ENCODE measurements around the gene PPP2R5A.

PPP2R5A gene

DNA sequence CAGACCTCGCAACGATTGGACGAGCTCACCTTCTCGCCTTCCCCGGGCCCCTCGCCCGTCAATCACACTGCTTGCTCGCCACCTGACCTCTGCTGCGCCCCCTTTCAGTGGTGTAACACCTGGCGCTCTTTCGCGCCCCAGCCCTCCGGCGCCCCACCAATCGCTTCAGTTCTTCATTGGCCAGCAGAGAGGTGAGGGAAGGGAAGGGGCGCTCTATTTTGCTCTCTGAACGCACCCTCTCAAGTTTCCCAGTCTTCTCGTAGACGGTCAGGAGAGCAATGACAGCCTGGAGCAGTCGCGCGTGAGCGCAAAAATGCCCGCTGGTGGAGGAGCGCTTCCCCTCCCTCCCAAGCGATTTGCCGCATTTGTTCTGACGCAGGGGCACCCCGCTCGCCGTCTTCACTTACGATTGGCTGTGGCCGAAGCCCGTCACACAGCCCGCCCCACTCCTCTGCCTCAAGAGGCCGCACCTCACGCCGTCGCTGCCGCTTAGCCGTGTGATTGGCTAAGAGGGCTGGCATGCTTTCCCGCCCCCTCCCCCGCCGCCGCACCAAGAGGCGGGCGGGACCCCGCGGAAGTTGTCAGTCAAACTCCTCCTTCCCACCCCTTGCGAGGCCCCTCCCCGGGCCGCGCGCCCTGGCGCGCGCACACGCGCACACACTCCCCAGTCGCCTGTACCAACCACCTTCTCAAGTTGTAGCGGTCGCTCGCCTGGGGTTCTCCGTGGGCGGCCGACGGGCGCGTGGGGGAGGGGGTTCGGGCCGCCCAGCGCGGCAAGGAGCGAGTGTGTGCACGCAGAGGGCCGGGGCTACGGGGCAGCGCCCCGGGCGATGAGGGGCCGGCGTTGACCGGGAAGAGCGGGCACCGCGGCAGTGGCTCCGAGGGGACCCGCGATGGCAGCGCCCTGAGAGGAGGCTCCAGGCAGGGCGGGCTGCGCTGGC is at the start of gene PPP2R5A:
Gene PPP2R5A (plus strand): TSS at position 667 of the 941 bp plus-strand sequence. CDS start 701 bp downstream, outside the sequence.
- DNase-seq: peak; percentile 96

DNA sequence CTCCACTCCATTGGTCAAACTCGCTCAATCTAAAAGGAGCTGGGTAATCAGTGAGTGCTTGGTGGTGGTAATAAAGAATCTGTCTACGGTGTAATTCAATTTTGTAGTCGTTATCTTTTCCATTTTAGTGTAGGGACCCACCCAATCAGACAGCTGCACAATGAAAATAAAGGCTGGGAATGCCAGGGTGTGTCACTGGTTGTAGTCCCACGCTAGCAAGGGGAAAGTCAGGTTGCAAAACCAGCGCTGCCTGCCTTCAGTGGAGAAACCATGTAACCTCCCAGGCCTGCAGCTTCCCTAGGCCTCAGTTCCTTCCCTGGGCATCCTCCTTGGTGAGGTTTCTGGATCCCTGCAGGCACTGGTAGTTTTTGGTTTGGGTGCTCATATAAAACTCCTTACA is 49.4 kb upstream of the PPP2R5A start:
- no peak for DNase-seq

DNA sequence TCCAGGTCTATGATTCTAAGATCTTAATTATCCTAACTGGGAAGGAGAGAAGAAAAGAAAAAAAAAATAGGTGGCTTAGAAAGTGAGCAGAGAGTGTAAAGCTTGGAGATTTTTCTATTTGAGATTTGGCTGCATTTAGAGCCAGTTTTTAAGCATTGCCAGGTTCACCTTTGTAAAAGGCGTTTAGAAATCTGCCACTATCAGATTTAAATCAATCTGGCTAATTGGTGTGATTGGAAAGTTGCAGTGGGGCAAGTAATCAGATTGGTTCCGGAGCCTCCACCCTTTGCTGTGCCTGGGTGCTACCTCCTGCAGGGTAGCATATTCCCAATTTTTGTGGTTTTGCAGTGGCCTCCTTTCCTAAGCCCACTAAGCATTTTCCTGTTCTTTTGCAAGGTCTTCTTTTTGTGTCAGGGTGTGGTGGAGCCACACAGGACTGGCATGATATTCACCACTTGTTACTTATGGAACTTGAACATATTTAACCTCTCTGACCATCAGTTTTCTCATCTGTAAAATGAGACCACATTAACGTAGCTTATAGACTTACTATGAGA is 48.5 kb upstream of the PPP2R5A start:
- DNase-seq: no peak

DNA sequence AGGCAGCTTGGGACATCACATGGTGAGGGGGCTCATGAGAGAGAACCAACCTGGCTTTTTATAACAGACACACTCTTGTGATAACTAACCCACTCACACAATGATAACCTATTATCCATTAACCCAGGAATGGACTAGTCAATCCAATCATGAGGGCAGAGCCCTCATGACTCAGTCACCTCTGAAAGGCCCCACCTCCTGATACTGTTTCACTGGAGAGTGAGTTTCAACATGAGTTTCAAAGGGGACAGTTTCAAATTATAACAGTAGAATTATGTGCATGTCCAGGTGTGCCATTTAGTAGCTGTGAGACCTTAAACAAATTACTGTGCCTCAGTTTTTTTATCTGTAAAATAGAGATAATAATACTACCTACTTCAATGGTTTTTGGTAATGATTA is 47.6 kb upstream of the PPP2R5A start:
- DNase-seq: no peak

DNA sequence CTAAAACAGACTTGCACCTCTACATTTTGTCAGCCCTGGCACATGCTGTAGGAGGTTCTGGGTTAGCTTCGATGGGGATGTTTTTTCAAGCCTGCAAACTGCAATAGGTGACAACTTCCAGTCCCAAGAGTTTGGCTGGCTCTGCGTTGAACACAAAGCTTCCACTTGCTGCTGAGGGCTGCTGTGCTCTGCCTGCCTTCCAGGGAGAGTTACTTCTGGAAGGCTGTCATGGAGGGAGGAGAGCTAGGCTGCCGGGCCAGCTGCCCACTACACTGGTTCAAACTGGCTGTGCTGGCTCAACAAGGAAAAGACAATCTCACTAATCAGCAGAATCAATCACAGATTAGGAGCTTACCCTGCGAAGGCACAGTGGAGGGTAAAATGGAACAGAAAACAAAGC is 46.7 kb upstream of the PPP2R5A start:
- DNase-seq: no peak

DNA sequence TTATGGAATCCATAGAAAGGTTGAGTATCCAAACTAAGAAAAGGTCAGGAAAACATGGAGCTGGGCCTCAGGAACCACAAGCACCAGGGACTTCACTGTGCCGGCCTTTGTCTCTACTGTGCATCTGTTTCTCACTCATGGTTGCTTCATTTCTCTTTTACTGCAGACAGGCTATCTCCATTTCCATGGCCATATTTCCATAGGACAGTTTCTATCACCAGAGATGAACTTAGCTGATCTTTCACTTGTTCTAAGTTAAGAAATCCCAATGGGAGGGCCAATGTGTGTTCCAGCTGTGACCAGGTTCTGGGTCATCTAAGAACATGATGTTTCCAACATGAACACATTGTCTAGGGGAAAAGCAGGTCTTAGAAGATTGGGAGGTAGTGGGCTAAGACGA is 43.7 kb upstream of the PPP2R5A start:
- no peak for DNase-seq

DNA sequence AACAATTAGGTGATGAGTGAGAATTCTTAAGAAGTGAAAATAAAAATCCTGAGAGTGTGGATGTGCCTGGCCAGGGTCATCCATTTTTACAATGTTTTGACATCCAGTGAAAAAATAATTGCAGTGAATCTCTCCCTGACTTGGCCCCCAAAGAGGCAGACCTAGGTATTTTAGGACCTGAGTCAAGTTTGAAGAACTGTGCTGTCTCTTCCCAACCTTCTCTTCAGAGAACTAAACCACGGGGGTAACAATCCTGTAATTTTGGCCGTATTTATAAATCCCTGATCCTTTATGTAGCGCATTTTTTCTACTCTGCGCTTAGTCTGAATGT is 43.3 kb upstream of the PPP2R5A start:
- DNase-seq: no peak

DNA sequence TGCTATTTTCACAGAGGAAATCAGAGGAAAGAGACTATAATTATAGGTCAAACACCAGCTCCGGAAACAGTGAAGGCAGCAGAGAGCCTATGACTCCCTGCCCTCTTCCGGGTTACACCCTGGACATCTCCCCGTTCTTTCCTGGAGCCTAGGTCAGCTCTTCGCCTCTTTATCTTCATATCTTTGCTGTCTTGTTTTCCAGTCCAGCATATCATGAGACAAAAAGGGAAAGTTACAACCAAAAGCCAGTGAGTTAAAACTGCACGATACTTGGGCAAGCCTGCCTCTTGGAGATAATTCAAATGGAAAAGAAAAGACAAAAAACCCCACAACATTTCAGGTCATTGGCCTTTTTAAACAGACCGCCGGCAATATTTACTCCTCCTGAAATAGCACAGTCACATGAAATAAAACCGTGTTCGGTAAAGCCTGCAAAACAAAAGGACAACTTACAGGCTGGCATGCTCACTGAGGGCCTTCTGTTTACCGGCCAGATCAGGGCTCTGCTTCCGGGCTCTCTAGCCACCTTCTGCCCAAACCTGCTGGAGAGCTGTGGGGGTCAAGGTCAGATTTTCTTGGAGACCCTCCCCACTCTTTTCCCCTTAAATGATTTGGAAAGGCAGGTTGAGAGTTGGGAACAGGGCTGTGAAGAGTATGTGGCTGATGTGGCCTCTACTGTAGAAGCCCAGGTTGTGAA is 42.8 kb upstream of the PPP2R5A start:
- DNase-seq: no peak

DNA sequence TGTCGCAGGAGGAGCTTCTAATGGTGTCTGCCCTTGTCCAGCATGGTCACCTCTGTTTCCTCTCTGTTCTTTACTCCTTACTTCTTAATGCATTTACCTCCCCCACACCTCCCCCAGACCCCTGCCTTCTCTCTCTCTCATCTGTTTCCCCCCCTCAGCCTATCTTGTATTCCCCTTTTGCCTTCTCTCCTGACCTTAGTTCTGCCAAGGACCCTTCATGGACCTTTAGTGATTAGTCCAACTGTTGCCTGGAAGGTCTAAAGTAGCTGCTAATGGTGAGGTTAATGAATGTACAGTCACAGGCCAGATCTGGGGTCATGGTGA is 42.3 kb upstream of the PPP2R5A start:
- DNase-seq: no peak

DNA sequence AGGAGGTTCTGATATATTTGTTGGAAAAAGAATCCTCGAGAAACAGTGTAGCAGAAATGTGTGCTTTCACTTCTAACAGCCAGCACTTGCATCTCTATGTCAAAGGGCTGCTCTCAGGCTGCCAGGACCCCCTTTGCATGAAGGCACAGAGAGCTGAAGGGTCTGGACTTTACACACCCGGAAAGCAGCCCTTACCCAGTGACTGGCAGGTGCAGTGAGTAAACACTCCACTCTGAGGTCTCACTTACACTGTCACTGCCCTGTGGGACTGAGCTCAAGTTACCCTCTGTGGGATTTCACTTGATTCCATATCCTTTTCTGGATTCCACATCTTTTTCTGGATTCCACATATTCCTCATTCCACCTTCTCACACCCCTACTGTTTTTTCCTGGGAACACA is 40.8 kb upstream of the PPP2R5A start:
- no peak for DNase-seq

DNA sequence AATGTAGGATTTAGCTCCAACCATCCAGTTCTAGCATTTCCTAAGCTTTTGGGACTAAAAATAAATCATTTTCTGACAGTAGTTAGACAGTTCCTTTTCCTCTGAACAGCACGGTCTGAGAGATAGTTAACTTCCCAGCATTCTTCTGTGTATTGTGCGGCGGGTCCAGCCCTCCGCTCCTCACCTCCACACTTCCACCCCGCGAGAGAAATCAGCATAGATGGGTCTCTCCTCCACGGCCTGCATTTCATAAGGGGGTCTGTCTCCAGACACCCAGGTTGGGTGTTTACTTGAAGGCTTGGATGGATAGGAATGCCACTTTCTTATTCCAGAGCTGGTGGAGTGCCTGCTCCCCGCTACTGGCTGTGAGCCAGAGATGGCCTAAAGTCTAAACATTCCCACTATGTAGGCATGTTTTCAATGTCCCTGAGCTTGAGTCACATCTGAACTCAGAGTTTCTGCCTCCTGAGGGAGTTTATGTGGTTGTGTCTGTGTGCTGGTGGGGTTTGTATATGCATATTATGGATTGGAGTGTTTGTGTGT is 38.0 kb upstream of the PPP2R5A start:
- DNase-seq: no peak

DNA sequence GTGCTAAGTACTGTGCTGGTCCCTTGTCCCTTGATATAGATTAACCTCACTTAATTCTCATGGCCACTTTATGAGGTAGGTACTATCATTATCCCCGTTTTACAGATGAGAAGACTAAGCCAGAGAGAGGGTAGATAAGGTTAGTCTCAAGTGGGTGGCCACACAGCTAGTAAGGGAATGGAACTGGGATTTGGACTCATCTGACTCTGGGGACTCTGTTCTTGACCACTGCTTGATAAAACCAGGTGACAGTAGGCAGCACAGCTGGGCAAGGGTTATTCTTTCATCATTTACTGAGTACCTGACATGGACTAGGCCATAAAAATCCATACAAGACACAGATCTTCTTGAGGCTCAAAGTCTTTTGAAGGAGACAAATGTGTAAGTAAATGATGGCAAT is 37.2 kb upstream of the PPP2R5A start:
- no peak for DNase-seq

DNA sequence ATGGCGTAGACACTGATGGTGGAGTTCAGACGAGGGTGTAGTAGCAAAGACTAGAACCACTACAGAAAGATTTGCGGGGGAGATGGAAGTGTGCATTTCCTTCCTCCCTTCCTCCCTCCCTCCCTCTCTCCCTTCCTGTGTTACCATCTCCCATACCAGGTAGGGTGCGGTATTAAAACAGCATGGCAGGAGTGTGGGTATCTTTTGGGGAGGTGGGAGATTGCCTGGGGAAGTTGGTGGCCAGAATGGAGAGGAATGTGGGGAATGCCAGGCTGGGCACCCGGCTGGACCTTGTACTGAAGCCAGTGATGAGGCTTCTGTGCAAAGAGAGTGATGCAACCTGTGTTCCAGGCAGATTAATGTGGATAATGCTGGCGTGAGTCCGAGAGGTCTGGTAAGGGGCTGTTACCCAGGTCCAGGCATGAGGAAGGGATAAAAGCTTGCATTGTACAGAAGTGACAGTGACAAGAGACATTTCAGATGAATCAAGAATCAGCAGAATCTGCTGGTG is 30.3 kb upstream of the PPP2R5A start:
- no peak for DNase-seq

DNA sequence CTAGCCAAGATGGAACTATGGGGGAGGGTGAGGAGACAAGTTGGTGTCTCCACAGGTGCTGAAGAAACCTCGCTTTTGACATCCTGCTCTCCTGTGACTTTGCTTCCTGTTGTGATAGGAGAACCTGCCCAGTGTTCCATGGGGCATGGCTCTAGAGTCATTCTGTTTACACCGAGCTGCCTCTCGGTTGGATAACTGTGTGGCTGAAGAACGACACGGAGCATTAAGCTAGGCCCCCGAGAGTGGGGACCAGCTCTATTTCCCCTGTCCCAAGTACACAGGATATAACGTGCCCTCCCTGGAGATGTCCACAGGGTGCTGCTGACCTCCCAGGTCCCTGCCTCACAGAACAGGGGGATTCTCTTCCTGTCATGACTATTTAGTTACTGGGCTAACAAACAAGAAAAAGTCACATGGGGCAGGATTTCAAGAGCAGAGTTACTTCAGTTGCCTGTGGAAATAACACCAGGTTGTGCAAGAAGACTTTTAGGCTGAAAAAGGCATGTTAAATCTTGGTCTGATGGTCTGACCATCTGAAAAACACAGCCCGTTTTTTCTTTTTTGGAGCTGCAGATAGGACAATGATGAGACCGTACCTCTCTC is 29.4 kb upstream of the PPP2R5A start:
- DNase-seq: no peak

DNA sequence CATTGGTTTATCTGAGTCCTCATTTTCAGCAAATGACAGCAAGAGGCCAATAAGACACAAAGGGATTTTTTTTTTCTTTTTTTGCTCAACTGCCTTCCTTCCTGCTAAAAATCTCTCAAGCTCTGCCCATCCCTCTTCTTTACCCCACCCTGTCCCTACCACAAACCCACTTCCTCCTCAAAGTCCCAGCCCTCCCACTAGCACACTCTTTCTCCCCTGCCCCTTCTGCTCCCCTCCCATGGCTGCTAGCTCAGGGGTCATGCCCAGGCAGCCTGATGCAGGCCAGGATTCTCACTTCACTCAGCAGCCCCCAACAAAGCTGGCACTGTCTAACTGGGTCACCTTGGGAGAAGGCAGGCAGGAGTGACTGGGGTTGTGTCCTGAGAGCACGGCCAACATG is 28.8 kb upstream of the PPP2R5A start:
- no peak for DNase-seq

DNA sequence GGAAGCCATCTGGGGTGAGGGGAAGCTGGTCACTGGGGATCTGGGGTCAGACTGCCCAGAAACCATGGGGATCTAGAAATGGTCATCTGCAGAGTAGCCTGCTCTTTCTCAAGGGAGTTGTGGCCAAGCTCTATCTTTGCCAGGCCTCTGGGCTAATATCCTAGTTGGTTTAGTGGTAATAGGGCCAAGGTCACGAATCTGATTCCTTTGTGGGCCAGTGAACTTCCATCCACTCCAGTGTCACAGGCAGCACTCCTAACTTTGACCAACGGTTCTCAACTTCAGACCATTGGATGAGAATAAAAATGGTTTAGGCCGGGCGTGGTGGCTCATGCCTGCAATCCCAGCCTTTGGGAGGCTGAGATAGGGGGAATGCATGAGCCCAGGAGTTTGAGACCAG is 28.1 kb upstream of the PPP2R5A start:
- no peak for DNase-seq

DNA sequence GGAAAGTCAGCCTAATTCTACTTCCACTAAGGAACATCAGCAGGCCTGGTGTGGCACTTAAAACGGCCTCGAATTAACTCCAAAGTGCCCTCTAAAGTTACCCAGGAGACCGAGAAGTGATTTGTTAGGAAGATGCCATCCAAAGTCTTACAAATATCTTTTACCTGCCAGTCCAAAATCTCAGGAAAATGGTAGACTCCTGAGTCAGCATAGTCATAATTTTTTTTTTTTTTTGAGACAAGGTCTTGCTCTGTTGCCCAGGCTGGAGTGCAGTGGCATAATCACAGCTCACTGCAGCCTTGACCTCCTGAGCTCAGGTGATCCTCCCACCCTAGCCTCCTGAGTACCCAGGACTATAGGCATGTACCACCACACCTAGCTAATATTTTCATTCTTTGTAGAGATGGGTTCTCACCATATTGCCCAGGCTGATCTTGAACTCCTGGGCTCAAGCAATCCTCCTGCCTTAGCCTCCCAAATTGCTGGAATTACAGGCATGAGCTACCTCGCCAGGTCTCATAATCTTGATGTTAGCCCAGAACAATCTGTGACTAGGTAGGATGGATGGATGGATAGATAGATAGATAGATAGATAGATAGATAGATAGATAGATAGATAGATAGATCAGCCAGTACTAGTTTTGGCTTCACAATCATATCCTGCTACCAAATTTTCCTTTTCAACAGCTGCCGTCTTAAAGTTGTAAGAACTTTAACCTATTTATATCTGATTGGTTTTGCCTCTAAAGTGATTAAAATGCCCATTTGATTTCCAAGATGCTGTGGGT is 25.3 kb upstream of the PPP2R5A start:
- DNase-seq: no peak

DNA sequence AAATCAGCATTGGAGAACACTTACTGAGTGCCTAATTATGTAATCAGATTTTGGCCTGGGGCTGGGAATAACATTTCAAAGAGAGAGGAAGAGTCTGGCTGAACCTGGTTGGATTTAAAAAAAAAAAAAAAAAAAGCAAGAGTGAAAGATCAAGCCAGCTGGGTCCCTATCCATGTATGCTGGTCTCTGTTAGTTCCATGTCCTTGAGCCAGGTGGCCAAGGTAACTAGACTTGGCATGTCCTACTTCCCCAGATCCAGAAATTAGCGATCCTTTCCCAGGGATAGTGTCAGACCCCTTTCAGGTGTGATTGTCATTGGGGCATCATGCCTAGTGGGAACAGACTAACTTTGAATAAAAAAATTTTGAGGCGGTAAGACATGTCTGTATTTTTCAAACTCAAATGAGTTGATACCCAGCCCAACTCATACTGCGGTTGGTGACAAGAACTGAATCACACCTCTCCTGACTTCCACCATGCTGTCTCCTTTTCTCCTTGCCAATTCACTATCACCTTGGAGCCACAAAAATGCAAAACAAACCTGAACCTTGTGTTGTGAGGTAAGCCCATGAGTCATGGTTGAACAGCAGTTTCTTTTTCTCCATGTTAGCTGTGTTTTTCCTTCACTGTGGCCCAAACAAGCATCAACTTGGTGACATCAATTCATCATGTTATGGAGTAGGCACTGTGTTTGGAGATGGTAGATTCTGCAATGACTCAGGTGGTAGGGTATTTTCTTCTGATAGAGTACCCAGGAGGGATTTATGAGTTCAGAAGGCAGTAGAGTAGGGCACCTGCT is 24.5 kb upstream of the PPP2R5A start:
- no peak for DNase-seq

DNA sequence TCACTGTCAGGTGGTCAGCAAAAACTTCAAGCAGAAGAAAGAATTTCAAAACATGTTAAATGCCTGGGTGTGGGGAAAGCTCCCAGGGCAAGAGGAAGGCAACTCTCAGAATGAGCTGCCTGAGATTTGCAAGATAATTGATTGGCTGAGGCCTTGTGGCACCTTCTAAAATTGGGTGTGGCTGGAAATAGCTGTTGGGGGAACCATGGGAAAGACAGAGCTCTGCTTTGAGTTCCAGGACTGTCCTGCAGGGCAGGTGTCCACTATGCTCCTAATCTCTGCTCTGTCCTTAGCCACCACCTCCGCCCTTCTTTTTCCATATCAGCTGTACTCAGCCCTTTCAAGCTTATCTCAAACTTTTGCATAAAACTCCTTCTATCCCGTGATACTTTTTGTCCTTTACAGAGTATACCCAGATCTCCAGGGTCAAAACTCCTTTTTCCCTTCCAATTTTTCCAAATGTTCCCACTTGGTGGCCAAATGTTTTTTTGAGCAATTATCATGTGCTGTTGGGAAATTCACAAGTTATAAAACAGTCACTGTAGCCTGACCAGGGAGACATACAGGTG is 23.8 kb upstream of the PPP2R5A start:
- no peak for DNase-seq

DNA sequence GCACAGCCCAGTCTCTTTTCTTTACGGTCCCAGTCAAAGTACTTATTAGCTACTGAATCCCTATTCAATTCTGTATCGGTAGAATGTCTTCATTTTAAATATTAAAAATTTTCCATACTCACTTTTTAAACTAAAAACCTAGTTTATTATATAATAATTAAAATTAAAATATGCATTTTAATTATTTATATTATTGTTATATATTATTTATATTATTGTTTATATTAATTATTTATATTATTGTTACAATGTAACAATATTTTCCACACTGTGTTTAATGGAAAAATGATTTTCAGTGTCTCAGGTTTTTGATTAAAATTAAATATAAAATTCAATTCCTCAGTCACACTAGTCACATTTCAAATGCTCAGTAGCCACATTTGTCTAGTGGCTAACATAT is 18.2 kb upstream of the PPP2R5A start:
- DNase-seq: no peak

DNA sequence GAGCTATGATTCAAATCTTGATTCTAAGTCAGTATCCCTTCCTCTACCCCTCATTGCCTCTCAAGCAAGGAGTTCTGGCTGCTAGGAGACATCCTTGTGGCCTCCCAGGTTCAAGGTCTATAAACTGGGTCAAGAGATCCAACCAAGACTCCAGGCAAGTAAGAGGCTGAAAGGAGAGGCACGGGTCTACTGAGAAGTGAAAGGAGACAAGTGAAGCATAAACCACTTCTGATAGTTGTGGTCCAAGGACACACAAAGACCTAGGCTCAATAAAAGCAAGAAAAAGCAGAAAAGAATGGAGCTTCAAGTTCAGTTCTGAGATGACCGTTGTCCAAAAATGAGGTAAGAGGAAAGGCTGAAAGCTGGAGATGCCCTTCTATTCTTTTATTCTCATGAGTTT is 17.8 kb upstream of the PPP2R5A start:
- DNase-seq: no peak
